Astrocyte of the spinal cord (primary cell): Measurements from ENCODE around the gene ABHD6.
A peak's percentile ranks its signal among the peaks of the same experiment; 100 is the strongest.

Experiments
- DNase-seq: peaks from one replicate; pipeline ENCODE4 v3.0.0; 2011; ENCODE audit warnings: low read depth, low spot score
- H3K4me3 ChIP-seq: 2 replicates; pipeline ENCODE4 v1.5.1; 2011; ENCODE audit warnings: low read depth, mild to moderate bottlenecking, low read length, moderate library complexity
- in situ Hi-C: cut with HindIII; loops from 2 replicates; pipeline ENCODE4 v1.10.0; 2017; ENCODE audit warnings: low sequenced_read_pairs
- TF ChIP-seq, protein P1 (sequence below): IDR thresholded peaks from 2 replicates; pipeline ENCODE4 v1.5.1; 2012; ENCODE audit warnings: low read depth, mild to moderate bottlenecking, low read length, inconsistent platforms

ABHD6 gene

DNA sequence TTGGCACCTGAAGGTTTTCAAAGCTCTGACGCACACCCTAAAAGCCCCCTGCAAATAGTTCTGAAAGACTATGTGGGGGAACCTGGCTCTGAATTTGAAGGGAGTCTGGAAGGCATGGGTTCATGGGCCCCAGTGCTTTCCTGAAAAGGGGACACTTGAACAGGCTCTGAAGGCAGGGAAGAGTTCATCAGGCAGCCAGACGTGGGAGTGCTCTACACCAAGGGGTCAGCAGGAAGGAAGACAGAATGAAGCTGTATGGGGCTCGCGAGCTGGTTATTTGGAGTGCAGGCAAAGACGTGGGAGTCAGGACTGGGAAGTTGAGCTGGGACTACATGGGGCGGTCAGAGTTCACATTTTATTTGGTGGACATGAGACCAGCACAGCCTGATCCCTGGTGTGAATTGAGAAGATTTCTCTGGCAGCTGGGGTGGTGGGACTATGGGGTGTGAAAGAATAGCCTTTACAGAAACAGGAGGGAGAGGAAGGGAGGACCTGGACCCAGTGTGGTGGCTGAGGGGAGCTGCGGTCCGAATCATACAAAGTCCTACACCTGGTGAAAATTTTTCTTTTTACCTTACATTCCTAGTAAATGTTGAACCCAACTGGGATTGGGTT, 12.6 kb downstream of the ABHD6 start:
- in situ Hi-C loops = no loop called here
- H3K4me3 ChIP-seq = no peak overlapping the region

DNA sequence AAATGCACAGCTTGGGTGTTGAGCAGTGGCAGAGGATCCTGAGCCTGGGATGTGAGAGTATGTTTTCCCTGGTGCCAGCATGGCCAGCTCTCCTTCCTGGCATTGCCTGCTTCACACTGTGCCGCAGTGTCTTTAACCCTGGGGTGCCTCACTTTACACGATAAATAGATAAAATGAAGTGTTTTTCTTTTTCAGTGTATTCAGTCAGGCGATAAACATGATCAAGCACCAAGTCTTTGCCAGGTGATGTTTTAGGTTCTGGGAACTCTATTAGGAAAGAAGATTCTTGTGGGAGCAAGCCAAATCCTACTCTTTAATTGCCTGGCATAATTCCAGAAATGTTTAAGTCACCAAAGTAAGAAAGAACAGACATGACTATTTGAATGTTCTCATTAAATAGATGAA, 14.0 kb downstream of the ABHD6 start:
- peak; percentile 7 for DNase-seq
- no peak overlapping the region for H3K4me3 ChIP-seq
- TF ChIP-seq, protein P1, sequence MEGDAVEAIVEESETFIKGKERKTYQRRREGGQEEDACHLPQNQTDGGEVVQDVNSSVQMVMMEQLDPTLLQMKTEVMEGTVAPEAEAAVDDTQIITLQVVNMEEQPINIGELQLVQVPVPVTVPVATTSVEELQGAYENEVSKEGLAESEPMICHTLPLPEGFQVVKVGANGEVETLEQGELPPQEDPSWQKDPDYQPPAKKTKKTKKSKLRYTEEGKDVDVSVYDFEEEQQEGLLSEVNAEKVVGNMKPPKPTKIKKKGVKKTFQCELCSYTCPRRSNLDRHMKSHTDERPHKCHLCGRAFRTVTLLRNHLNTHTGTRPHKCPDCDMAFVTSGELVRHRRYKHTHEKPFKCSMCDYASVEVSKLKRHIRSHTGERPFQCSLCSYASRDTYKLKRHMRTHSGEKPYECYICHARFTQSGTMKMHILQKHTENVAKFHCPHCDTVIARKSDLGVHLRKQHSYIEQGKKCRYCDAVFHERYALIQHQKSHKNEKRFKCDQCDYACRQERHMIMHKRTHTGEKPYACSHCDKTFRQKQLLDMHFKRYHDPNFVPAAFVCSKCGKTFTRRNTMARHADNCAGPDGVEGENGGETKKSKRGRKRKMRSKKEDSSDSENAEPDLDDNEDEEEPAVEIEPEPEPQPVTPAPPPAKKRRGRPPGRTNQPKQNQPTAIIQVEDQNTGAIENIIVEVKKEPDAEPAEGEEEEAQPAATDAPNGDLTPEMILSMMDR = no peak
- in situ Hi-C loops = no loop called here

More for the DNA sequence above, 12.6 kb downstream of the ABHD6 start:
- no peak for DNase-seq
- TF ChIP-seq, protein P1 = no peak

DNA sequence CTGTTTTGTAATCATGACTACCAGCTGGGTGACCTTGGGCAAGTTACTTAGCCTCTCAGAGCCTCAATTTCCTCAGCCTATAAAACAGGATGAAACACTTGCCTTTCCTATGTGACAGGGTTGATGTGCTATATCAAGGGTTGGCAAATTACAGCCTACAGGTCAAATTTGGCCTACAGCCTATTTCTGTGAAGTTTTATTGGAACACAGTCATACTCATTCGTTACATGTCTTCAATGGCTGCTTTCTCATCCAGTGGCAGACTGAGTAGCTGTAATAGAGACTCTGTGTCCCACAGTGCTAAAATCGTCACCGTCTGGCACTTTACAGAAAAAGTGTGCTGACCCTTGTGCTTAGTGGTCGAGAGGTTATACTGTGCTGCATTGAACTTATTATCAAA, 16.6 kb downstream of the ABHD6 start:
- no peak for DNase-seq
- no peak overlapping the region for H3K4me3 ChIP-seq
- TF ChIP-seq, protein P1 = no peak
- in situ Hi-C loops = no loop called here

DNA sequence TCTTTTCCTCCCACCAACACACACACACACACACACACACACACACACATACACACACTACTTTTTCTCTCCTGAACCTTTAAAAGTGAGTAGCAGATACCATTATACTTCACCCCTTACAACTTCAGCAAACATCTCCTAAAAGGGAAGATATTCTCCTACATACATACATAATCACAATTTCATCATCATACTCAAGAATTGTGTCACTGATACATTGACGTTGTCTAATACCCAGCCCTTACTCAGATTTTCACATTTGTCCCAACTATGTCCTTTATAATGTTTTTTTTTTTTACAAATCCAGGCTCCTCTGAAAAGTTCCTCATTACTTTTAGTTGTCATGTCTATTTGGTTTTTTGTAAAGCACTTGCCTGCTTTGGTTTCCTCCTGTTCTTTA, 18.5 kb downstream of the ABHD6 start:
- no peak for DNase-seq
- TF ChIP-seq, protein P1 = no peak
- in situ Hi-C loops = no loop called here
- H3K4me3 ChIP-seq = no peak overlapping the region

DNA sequence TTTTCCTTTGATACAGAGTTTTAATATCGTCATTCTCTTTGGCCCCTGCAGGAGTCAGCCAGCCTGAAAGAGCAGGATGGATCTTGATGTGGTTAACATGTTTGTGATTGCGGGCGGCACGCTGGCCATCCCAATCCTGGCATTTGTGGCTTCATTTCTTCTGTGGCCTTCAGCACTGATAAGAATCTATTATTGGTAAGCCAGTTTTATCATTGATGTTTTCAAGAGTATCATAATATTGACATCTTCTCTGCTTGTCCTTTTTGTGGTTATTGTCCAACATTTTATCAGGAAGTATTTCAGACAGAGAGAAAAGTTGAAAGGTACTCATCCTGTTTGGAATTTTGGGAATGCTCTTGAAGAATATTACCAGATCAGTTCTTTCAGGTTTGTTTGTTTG, 18.9 kb downstream of the ABHD6 start:
- DNase-seq = no peak
- in situ Hi-C loops = no loop called here
- TF ChIP-seq, protein P1 = no peak
- no peak overlapping the region for H3K4me3 ChIP-seq

DNA sequence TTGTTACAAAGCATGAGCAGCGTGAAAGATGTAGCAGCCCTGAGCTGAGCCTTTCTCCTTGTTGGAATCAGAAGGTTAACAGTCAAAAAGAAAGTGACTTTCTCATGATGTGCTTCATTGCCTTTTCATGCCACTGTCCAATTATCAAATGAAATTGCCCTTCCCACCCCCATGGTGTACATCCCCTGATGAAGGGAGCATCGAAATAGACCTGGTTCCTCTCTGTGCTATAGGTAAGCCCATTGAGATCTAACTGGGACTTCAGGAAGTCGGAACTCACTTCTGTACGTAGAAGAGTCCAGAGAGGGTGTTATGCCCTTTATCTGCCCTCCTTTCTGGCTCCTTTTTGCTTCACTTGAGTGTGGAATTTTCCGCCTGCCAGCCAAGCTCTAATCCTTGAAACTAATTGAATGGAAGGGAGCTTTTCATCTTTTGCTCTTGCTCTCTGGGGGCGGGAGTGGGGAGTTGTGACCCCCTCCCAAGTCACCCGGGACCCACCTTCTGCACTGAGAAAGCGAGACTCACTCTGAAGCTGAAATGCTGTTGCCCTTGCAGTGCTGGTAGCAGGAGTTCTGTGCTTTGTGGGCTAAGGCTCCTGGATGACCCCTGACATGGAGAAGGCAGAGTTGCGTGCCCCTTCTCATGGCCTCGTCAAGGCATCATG, 20.9 kb downstream of the ABHD6 start:
- no peak for DNase-seq
- no peak overlapping the region for H3K4me3 ChIP-seq
- TF ChIP-seq, protein P1 = no peak
- in situ Hi-C loops = no loop called here
